HG03432 (cell line): ENCODE data around the gene PRDM15.

Experiments used
- ATAC-seq: cut with Tn5 transposase; IDR thresholded peaks from one replicate; pipeline ENCODE4 v1.9.1; 2021; ENCODE audit warnings: mild to moderate bottlenecking, moderate library complexity; ENCODE audit not compliant: unreplicated experiment

PRDM15 gene

DNA sequence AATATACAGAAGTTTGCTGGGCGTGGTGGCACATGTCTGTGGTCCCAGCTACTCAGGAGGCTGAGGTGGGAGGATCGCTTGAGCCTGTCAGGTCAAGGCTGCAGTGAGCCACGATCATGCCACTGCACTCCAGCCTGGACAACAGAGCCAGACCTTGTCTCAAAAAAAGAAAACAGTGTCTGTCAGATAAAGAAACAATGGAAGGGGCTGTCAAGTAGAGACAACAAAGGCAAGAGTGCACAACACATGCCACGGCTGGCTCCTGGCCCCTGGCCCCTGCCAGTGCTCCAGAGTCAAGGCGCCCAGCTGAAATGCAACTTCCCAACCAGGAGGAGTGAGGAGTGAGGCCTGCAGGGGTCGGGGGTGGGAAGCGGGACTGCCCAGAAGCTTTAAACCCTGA lies 32.6 kb downstream of the PRDM15 start:
- ATAC-seq: no peak

DNA sequence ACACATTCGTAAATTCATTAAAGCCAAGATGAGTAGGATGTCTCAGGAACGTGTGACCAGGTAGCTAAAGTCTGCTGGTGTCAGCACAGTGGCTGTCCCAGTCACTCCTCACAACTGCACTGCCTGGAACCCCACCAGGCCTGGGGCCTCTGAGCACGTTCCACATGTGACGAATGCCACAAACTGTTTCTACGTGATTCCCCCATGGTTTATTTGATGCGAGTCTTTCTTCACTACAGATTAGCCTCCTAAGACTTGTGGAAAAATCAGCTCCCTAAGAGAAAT lies 33.2 kb downstream of the PRDM15 start:
- ATAC-seq: no peak

DNA sequence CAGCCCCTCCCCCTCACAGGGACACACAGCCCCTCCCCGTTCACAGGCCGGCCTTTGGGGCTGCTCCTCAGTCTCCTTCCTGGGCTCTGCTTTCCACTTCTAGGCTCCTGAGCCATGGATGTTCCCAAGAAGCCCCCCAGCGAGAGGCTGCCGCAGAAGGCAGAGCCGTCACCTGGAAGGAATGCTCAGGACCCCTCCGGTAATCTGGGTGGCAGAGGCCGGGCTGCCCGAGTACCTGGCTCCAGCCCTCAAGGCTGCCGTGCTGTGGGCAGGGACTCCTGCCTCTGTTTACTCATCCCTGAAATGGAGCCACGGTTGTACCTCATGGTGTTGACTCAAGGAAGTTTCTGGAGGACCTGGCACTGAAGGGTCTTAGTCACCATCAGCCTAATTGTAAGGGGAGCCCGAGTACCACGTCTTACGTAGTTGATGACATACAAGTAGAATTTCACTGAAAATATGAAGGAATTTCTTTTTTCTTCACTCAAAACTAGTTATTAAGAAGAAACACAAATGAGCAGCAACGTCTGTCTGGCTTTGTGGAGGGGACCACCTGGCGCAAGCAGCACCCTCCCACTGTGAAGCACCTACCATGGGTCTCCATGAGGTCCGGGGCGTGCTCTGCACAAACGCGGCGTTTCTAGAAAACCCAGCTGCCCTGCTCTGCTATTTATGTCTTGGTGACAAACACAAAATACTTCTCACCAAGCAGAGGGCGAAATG lies 33.7 kb downstream of the PRDM15 start:
- no peak for ATAC-seq

- ATAC-seq: no peak
These were observed 35.6 kb downstream of the PRDM15 start for GRCh38 chr21:41843584-41843983.

GRCh38 chr21:41840880-41841279 lies 38.3 kb downstream of the PRDM15 start:
- no peak for ATAC-seq

GRCh38 chr21:41839387-41840000 lies 39.6 kb downstream of the PRDM15 start:
- no peak for ATAC-seq

DNA sequence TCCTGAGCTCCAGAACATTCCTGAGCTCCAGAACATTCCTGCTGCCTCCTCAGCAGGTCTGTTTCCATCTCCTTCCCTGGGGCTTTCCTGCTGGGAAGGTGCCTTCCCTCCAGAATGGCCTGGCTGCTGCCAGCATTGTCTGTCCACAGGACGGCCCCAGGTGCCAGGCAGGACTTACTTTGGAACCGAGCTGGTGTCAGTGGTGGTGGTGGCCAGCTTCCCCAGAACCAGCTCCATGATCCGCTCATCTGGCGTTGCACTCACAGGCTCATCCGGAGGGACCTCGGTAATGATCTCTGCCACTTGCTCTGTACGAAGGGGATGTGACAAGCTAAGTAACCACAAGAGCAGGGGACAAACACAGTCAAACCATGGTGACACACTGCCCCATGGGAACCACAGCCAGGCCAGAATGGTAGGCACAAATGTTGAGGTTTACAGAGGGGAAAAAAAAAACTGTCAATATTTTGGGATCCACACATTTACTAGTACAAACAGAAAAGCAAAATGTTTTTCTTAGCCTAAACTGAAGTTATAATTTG lies 41.3 kb downstream of the PRDM15 start:
- ATAC-seq: peak; percentile 29

- no peak for ATAC-seq
These were observed 42.8 kb downstream of the PRDM15 start for GRCh38 chr21:41836166-41837015.

DNA sequence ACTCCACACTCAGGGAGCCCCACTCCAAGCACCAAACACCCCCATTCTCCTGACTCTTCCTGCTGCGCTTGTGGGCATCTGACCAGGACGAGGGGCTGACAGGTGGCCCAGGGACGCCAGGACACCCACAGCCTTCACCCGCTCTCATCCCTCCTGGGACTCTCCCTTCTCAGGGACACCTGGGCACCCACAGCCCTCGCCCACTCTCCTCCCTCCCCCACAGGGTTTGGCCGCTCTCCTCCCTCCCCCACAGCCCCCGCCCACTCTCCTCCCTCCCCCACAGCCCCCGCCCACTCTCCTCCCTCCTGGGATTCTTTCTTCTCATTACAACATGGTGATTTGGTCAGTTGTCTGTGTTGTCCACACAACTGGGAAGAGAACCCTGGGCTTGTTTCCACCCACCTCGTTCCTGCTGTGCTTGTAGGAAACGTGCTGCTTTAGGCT lies 43.4 kb downstream of the PRDM15 start:
- no peak for ATAC-seq

- ATAC-seq: no peak
These were observed 44.0 kb downstream of the PRDM15 start for GRCh38 chr21:41834926-41835663.

DNA sequence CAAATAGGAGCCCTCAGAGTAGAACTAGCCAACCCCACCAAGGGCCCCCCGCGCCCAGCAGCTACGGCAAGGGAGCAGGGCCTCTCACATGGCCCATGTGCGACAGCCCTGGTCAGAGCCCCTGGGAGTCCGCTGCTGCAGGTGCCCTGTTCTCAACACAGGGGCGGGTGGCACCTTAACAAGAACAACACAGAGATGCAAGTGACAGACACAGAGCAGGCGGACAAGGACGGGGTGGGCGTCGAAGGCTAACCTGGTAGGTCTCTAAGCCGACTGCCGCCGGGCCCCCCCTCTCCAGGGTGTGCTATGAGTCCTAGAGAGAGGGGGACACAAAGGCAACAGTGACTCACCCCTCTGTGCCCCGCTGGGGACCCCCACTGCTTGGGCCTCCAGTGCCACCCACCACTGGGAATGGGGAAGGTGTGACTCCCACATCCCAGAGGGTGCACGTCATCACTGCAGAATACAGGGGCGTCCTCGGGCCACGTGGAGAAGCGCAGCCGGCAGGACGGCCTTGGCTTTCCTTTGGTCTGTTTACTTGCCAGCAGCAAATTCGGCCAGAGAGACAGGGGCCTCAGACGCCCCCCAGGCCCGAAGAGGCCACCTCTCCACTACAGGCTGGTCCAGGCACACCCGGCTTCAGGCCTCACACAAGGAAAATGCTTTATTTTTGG lies 44.8 kb downstream of the PRDM15 start:
- no peak for ATAC-seq

GRCh38 chr21:41833497-41834115 lies 45.5 kb downstream of the PRDM15 start:
- ATAC-seq: peak; percentile 70

DNA sequence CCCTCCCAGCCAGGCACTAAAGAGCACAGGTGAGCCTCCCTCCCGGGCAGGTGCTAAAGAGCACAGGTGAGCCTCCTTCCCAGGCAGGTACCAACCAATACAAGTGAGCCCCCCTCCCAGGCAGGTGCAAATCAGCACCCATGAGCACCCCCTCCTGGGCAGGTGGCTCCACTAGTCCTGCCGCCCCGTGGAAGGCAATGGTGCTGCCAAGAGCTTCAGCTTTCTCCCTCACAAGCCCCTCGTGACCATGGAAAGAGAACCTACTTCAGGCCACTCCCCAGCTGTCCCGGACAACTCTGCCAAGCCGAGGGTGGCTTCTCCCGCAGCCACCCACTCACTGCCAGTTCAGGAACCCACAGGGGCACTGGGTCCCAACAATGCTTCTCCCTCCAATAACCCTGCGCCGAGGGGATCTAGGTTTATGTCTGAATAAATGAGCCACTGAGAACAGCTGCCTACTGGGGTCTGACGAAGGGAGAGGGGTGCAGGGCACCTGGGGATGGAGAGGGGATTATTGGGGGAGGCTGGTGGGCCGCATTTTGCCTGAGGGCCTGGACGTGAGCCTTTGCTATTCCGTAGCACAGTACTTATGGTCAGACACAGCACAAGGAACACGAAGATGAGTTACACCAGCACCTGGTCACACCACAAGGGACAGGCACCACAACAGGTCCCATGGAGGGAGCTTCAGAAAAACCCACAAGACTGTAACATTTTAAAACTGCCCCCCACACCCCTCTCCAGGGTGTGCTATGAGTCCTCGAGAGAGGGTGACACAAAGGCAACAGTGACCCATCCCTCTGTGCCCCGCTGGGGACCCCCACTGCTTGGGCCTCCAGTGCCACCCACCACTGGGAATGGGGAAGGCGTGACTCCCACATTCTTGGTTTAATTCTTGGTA lies 46.3 kb downstream of the PRDM15 start:
- ATAC-seq: peak; percentile 64

DNA sequence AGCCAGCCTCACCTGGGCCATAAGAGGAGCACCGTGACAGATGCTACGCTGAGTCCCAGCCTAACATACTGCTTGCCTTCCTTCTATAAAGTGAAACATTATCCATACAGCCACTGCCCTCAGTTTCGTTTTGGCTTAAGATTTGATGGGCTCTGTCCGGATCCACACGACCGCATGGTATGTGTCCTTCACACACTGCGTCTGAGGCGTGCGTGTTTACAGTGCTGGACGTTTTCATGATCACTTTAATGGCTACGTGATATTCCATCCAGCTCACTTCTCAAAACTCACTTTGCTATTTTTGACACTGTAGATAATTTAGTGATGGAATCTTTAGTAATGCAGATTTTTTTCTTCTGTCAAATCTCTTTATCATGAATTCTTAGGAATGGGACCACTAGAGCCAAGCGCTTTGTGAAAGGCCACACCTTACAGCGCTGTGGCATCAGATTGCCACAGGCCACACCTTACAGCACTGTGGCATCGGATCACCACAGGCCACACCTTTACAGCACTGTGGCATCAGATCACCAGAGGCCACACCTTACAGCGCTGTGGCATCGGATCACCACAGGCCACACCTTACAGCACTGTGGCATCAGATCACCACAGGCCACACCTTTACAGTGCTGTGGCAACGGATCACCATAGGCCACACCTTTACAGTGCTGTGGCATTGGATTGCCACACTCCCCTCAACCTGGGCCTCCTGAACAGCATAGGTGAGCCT lies 47.1 kb downstream of the PRDM15 start:
- ATAC-seq: no peak

DNA sequence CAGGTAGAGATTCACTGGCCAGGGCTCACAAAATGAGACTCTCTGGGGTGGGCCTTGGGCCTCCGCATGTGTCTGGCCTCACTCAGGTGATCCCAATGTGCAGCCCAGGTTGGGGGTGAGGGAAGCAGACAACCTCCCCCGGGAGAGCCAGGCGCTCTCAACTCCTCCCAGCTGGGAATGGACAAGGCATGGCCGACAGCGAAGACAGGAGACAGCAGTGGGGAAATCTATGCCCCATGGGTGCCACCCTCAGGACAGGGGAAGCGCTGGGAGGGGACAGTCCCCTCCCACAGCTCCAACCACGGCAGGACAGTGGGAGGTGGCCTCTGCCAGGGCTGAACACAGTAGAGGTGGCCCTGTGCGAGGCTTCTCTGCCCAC lies 47.7 kb downstream of the PRDM15 start:
- ATAC-seq: no peak

GRCh38 chr21:41830764-41831452 lies 48.2 kb downstream of the PRDM15 start:
- no peak for ATAC-seq

DNA sequence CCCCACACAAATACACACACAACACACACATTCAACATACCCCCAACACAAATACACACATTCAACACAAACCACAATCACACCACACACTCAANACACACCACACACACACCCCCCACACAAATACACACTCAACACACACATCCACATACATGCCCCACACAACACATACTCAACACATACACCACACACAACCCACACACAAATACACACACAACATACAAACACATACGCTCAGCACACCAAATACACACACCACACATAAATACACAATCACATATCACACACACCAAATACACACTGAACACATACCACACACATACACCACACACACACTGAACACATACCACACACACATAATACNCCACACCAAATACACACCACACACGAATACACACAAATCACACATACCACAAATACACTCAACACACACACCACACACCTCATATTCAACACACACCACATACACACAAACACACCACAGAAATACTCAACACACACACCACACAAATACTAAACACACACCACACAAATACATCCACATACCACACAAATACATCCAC lies 48.9 kb downstream of the PRDM15 start:
- ATAC-seq: no peak
